Gastrocnemius medialis (tissue), 4 donors: ENCODE data around the gene RILPL1.

Experiments
- CTCF ChIP-seq, 5 experiments: fragments of 450-650 bp in 3 of 5; fragments of 200-600 bp in 2 of 5; sonication (generic) in 2 of 5; IDR thresholded peaks in 4 of 5; conservative IDR thresholded peaks in 1 of 5; 1 replicate in 4 of 5; 2 replicates in 1 of 5; pipeline ENCODE4 v1.5.1; 2016 to 2019; ENCODE audit warnings: antibody characterized with exemption in 5 of 5, mild to moderate bottlenecking in 3 of 5, moderate library complexity in 3 of 5
- POLR2A ChIP-seq, 2 donors: fragments of 450-650 bp; IDR thresholded peaks; one replicate each; pipeline ENCODE4 v1.6.1; 2017; ENCODE audit warnings: antibody characterized with exemption in 2 of 2, mild to moderate bottlenecking in 2 of 2, moderate library complexity in 2 of 2

- TF ChIP-seq POLR2A (IDR thresholded peaks at IDR 0.05), result no peak
- TF ChIP-seq CTCF (IDR thresholded peaks at IDR 0.05 in 4 of 5, conservative IDR thresholded peaks at IDR 0.05 in 1 of 5), result no peak
These were observed 82.9 kb downstream of the RILPL1 start for GRCh38 chr12:123450636-123451035.
